Measurements from ENCODE around the gene KLHL35.

- TF ChIP-seq CTCF (conservative IDR thresholded peaks at IDR 0.05; ENCODE audit: low read depth in 2 of 2) = peak; percentile 96 to 98
- no peak for TF ChIP-seq REST (IDR thresholded peaks at IDR 0.05; ENCODE audit: unreplicated experiment)
Measured at GRCh38 chr11:75384438-75385080, 48.4 kb downstream of the KLHL35 start.

Measured in GM23338 (cell line).